ENCODE data around the gene ICE1.
"Not testable (repeated sequence)": the region's sequence is repeated elsewhere in the genome, so short reads cannot be mapped to it uniquely, and the experiment has no call there.

Gene ICE1

GRCh38 chr5:5451863-5452262 is 29.4 kb downstream of the ICE1 start:
- DNase-seq: no peak

DNA sequence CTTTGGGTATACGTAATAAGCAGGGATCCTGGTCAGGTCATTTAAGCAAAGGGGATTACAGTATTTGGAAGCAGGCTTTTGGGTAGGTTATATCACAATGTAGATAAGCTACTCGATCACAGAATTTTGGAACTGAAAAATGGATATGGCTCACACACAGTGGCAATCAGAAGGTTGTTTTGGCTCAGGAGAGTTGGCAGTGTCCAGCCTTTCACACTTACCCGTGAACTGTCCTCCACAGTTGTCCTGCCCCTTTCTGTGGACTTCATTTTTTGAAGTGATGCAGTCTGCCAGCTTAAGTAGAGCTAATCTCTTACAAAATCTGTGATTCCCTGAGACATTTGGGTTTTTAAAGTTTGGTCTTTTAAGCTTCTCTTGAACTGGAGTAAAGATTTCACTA is 30.7 kb downstream of the ICE1 start:
- no peak for DNase-seq

DNA sequence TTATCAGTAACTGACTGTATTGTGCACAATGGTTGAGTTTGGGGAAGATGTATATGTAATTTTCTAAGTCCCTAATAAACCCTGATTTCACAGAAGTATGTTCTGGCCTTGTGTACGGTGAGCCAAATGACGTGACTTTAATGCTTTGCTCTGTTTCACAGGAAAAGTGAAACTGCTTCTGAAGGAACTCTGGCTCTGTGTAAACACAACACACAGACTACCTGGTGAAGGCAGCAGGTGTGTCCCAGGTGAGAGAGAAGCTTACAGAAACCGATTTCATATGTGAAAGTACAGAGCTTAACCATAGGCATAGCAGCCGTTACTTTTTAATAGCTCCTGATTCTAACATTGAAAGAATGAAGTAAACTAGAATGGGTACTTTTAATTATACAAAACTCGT is 31.9 kb downstream of the ICE1 start:
- no peak for DNase-seq

DNA sequence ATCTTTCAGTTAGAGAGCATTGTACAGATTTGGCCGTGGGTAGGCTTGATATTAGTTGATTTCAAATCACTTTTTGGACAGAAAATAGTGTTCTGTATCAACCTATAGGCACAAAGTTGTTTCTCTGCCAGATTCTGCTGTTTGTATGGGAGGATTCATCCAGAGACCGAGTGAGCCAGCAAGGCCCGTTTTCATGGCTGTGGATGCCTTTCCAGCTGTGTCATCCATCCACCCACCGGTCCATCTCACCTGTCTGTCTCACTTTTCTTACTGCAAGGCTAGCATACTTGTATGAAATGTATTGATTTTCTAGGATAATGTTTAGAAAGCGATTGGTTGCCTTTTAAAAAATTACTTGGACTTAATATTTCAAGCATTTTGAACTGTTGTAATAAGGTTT is 34.4 kb downstream of the ICE1 start:
- DNase-seq: no peak

GRCh38 chr5:5460311-5460710 is 37.8 kb downstream of the ICE1 start:
- DNase-seq: no peak

GRCh38 chr5:5461012-5461411 is 38.5 kb downstream of the ICE1 start:
- no peak for DNase-seq

- no peak for DNase-seq
These were observed 41.7 kb downstream of the ICE1 start for GRCh38 chr5:5464036-5464715.

- DNase-seq: no peak
These were observed 43.8 kb downstream of the ICE1 start for GRCh38 chr5:5466227-5466626.

DNA sequence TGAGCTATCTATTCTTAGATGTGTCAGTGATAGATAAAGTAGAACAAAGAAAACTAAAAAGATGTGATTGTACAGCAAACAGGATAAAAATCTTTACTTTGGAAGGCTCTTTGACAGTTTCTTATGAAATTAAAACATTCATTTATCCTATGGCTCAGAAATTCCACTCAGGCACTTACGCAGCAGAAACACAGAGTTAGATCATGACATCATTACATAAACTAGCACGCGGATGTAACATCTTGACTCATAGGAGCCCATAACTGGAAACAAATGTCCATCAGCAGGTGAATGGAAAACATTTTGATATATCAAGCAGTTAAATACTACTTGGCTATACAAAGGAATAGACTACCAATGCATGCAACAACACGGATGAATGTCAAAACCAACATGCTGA is 45.3 kb downstream of the ICE1 start:
- DNase-seq: no peak

DNA sequence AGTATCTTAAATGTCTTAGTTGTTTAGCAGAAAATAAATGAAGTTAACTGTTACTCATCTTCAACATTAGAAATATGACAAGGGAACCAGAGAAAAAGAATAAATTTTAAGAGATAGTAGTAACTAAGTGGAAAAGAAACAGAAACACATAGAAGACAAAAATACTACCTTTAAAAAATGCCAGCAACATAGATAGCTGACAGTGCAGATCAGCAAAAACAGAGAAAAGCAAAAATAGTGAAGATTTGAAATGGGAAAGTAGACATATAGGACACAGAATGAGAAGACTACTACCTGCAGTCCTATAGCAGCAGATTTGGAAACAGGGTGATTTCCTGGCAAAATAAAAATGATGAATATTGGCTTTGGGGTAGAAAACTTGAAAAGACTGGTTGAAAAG is 48.5 kb downstream of the ICE1 start:
- no peak for DNase-seq

GRCh38 chr5:5473226-5473625 is 50.7 kb downstream of the ICE1 start:
- no peak for DNase-seq

DNA sequence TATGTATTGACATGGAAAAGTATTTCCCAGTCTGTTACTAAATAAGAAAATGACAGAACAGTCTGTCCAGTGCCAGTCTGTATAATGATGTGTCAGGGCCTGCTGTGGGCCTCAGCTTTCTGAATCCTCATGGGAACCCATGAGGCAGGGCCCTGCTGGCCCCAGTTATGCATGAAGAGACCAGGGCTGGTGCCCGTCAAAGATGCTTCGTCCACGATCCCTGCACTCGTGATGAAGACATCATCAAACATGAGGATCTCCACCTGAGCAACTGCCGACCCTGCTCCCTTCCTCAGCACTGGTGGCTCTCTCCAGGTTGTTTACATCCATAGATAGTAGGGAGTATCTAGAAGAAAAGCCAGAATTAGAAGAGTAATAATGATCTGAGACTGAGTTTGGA is 52.5 kb downstream of the ICE1 start:
- DNase-seq: no peak

DNA sequence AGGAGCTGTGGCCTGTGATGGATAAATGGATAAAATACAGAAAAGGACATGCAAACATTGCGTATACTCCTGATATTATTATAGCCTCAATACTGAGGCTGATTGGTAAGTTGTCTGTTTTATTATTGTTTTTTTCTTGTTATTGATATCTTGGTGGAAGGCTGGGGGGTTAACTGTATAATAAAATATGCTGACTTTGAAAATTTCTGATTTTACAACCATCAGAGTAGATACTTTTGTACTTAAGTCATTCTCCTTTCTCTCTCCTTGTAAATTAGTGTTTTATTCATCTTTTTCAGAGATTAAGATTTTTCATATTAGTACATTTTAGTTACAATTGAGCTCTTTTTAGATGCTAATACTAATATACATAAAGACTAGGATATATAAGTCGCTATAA is 53.5 kb downstream of the ICE1 start:
- no peak for DNase-seq

GRCh38 chr5:5479578-5479977 is 57.1 kb downstream of the ICE1 start:
- DNase-seq: not testable (repeated sequence)

DNA sequence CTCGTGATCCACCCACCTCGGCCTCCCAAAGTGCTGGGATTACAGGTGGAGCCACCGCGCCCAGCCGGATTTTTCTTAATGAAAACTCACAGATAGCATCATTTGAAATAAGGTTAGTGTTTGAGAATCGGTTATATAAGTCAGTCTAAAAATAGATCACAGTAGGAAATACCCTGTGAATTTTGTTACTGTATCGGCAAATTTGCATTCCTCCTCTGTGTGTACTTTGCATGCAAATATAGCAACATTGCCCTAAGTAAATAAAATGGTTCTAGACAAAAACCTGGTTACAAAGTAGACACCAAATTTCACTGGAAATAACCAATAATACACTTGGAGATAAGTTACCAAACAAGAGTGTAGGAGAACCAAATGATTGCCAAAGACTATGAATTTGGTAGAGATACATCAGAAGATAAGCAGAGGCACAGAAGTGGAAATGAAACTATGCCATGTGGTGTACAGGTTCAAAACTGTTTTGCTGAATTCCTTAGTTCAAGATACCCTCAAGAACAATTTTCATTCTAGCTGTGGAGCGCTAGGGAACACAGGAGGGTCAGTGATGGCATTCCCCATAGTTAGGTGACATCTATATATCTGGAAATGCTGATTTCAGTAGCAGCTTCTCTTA is 58.1 kb downstream of the ICE1 start:
- no peak for DNase-seq

- no peak for DNase-seq
These were observed 58.7 kb downstream of the ICE1 start for GRCh38 chr5:5481206-5481605.

- no peak for DNase-seq
These were observed 59.2 kb downstream of the ICE1 start for GRCh38 chr5:5481633-5482032.

- DNase-seq: no peak
These were observed 60.9 kb downstream of the ICE1 start for GRCh38 chr5:5483350-5483749.

DNA sequence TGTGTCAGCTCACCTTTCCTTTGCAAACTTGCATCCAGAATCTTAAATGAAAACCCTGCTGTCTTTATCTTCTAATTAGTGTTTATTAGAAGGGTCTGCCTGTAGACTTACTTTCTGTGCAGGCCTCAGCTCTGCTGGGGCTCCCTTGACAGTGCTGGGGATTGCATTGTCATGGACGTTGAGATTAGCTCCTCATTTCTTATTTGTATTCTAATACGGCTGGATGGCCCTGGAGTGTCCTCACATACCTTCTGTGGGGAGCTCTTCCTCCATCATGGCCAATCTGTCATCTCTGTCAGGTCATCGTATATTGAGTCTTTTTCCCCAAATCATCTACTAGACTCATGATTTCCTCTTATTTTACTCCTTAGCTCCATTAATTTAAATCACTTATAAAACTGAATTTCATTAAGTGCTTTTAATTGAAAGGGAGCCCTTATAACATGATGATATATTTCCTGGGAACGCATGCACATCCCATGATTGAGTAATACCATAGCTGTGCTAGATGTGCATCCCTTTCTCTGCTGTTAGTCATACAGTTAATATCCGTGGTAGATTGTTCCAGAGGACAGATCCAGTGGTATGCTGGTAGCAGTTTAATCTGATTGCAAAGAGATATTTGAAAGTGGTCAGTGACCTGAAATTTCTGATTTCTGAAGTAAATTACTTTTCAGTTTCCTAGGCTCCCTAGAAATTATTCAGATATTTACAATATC is 61.6 kb downstream of the ICE1 start:
- DNase-seq: no peak

DNA sequence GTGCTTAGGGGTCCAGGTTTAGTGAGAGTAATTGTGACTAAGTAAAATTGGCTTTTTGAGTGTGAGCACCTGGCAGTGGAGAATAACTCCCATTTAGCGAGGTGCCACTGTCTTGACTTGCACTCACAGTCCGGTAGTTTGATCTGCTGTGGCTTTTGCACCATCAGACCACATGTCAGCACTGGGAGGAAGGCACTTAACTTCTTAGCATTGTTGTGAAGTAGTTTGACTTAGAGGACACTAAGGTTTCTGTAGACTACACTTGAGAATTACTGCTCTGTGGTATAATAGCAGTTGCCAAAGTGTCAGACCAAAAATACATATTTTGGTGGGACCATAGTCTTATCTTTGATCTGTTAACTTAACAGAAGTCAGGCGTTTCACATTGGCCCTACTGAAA is 63.6 kb downstream of the ICE1 start:
- no peak for DNase-seq

- DNase-seq: no peak
These were observed 65.3 kb downstream of the ICE1 start for GRCh38 chr5:5487585-5488360.

DNA sequence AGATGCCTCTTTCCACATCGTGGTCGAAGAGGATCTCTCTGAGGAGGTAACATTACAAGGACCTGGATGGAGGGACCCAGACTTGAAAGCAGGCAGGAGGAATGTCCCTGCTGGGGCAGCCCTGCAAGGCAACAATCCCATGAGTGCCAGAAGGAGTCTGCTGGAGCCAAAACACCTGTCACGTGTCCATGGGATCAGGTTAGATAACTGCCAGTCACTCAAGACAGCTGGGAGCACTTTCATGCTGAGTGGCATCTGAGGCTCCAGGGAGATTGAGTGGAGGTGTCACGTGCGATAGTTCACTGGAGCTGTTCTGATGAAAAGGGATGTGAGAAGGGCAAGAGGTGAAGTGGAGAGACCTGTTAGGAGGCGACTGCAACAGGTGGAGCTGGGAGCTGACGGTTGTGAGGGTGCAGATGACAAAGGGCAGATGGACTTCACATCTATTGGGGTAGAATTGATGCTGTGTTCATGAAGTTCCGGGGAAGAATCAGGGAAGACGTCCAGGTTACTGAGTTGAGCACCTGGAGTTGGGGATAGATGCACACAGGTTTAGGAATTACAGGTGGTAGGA is 68.4 kb downstream of the ICE1 start:
- DNase-seq: no peak

All from right forelimb (tissue), 1 donor.